ENCODE measurements around the gene SMCO1. TPM values are rescaled to one million over a fixed set of nuclear protein-coding genes. Genes with fewer than 3 reads are reported as not detected.

The SMCO1 gene
- total and polyA plus RNA-seq, 2 experiments from 2014 or later = not detected

DNA sequence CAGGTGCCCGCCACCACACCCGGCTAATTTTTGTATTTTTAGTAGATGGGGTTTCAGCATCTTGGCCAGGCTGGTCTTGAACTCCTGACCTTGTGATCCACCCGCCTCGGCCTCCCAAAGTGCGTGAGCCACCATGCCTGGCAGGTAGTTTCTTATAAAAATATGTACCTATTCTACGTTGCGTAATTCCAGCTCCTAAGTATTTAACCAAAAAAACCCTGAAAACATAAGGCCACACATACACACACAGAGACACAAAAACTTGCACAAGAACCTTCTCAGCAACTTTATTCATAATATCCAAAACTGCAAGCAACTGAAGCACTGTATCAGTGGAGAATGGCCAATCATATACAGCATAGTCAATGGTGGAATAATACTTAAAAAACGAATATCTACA, 16.8 kb downstream of the SMCO1 start:
- H2AFZ ChIP-seq = no peak overlapping the region
- H3K79me2 ChIP-seq = peaks cover 91% of the 10 kb centered on the region
- H3K9me3 ChIP-seq (ENCODE audit: low read depth) = no peaks in the 10 kb centered on the region
- H3K4me1 ChIP-seq (ENCODE audit: insufficient read depth) = no peaks in the 10 kb centered on the region
- TF ChIP-seq EZH2phosphoT487 (IDR thresholded peaks at IDR 0.05; ENCODE audit: low read depth, severe bottlenecking, unreplicated experiment) (no peak), EZH2 (IDR thresholded peaks at IDR 0.05; ENCODE audit: borderline replicate concordance) (no peak)
- TF ChIP-seq, protein P1, sequence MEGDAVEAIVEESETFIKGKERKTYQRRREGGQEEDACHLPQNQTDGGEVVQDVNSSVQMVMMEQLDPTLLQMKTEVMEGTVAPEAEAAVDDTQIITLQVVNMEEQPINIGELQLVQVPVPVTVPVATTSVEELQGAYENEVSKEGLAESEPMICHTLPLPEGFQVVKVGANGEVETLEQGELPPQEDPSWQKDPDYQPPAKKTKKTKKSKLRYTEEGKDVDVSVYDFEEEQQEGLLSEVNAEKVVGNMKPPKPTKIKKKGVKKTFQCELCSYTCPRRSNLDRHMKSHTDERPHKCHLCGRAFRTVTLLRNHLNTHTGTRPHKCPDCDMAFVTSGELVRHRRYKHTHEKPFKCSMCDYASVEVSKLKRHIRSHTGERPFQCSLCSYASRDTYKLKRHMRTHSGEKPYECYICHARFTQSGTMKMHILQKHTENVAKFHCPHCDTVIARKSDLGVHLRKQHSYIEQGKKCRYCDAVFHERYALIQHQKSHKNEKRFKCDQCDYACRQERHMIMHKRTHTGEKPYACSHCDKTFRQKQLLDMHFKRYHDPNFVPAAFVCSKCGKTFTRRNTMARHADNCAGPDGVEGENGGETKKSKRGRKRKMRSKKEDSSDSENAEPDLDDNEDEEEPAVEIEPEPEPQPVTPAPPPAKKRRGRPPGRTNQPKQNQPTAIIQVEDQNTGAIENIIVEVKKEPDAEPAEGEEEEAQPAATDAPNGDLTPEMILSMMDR (IDR thresholded peaks at IDR 0.05; ENCODE audit: poor library complexity) = no peak
- H3K4me2 ChIP-seq = no peak overlapping the region
- no peaks in the 10 kb centered on the region for H3K9me2 ChIP-seq (replicated peaks; ENCODE audit: insufficient read depth)
- 94% methylated on average over 8 of the region's 8 CpGs for WGBS (ENCODE audit: low lambda C conversion rate, missing lambda C conversion rate)
- H3K36me3 ChIP-seq (replicated peaks; ENCODE audit: insufficient read depth, low read depth) = no peaks in the 10 kb centered on the region
- DNase-seq (ENCODE audit: low spot score) = no peak
- H3K27ac ChIP-seq = no peak overlapping the region
- H3K4me3 ChIP-seq = no peak overlapping the region
- H3K27me3 ChIP-seq = no peaks in the 10 kb centered on the region
- peaks cover 16% of the 10 kb centered on the region for H4K20me1 ChIP-seq (ENCODE audit: insufficient read depth, poor library complexity, severe bottlenecking)

DNA sequence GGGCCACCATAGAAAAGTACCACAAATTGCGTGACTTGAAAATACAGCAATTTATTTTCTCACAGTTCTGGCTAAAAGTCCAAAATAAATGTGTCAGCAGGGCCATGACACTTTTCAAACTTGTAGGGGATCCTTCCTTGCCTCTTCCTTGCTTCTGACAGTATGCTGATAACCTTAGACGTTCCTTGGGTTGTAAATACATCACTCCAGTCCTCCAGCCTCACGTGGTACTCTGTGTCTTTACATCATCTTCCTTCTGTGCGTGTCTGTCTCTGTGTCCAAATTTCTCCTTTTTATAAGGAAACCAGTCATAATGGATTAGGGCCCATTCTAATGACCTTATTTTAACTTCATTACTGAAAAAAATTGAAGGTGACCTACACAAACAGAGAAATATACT, 19.0 kb downstream of the SMCO1 start:
- H2AFZ ChIP-seq = no peak overlapping the region
- H3K27ac ChIP-seq = no peak overlapping the region
- no peak overlapping the region for H3K4me2 ChIP-seq
- H3K4me3 ChIP-seq = no peak overlapping the region
- peaks cover 99% of the 10 kb centered on the region for H3K79me2 ChIP-seq
- DNase-seq (ENCODE audit: low spot score) = no peak
- H3K4me1 ChIP-seq (ENCODE audit: insufficient read depth) = no peaks in the 10 kb centered on the region
- H3K9me3 ChIP-seq (ENCODE audit: low read depth) = no peaks in the 10 kb centered on the region
- no peaks in the 10 kb centered on the region for H3K36me3 ChIP-seq (replicated peaks; ENCODE audit: insufficient read depth, low read depth)
- no peaks in the 10 kb centered on the region for H3K27me3 ChIP-seq
- peaks cover 5% of the 10 kb centered on the region for H4K20me1 ChIP-seq (ENCODE audit: insufficient read depth, poor library complexity, severe bottlenecking)
- no peak for TF ChIP-seq EZH2 (IDR thresholded peaks at IDR 0.05; ENCODE audit: borderline replicate concordance)
- TF ChIP-seq, protein P1 (IDR thresholded peaks at IDR 0.05; ENCODE audit: poor library complexity) = no peak
- TF ChIP-seq EZH2phosphoT487 (IDR thresholded peaks at IDR 0.05; ENCODE audit: low read depth, severe bottlenecking, unreplicated experiment) = no peak
- WGBS (ENCODE audit: low lambda C conversion rate, missing lambda C conversion rate) = 85% methylated on average over 4 of the region's 4 CpGs
- no peaks in the 10 kb centered on the region for H3K9me2 ChIP-seq (replicated peaks; ENCODE audit: insufficient read depth)

DNA sequence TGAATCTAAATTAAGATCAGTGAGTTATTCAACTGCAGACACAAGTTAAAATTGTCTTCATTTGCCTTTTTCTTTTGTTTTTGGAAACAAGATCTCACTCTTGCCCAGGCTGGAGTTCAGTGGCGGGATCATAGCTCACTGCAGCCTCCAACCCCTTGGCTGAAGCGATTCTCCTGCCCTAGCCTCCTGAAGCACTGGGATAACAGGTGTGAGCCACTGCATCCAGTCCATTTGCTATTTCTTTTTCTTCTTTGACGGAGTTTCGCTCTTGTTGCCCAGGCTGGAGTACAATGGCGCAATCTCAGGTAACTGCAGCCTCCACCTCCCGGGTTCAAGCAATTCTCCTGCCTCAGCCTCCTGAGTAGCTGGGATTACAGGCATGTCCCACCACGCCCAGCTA, 21.9 kb downstream of the SMCO1 start:
- no peaks in the 10 kb centered on the region for H4K20me1 ChIP-seq (ENCODE audit: insufficient read depth, poor library complexity, severe bottlenecking)
- TF ChIP-seq EZH2 (IDR thresholded peaks at IDR 0.05; ENCODE audit: borderline replicate concordance) (no peak), EZH2phosphoT487 (IDR thresholded peaks at IDR 0.05; ENCODE audit: low read depth, severe bottlenecking, unreplicated experiment) (no peak)
- TF ChIP-seq, protein P1 (IDR thresholded peaks at IDR 0.05; ENCODE audit: poor library complexity) = no peak
- DNase-seq (ENCODE audit: low spot score) = no peak
- no peaks in the 10 kb centered on the region for H3K9me2 ChIP-seq (replicated peaks; ENCODE audit: insufficient read depth)
- H3K4me3 ChIP-seq = no peak overlapping the region
- no peak overlapping the region for H3K4me2 ChIP-seq
- H3K9me3 ChIP-seq (ENCODE audit: low read depth) = no peaks in the 10 kb centered on the region
- H3K27me3 ChIP-seq = no peaks in the 10 kb centered on the region
- no peak overlapping the region for H2AFZ ChIP-seq
- no peaks in the 10 kb centered on the region for H3K4me1 ChIP-seq (ENCODE audit: insufficient read depth)
- 98% methylated on average over 7 of the region's 7 CpGs for WGBS (ENCODE audit: low lambda C conversion rate, missing lambda C conversion rate)
- H3K36me3 ChIP-seq (replicated peaks; ENCODE audit: insufficient read depth, low read depth) = no peaks in the 10 kb centered on the region
- peaks cover 100% of the 10 kb centered on the region for H3K79me2 ChIP-seq
- H3K27ac ChIP-seq = no peak overlapping the region

DNA sequence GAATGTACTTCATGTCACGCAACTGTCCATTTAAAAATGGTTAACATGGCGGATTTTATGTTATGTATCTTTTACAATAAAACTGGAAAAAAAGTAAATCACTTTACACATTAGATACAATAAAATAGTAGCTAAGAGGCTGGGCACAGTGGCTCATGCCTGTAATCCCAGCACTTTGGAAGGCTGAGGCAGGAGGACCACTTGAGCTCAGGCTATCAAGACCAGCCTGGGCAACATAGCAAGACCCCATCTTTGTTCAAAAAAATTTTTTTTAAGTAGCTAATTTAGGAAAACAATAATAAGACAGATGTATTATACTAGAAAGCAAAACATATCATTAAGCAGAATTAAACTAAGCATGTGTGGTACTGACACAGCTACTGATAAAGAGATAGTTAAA, 23.1 kb downstream of the SMCO1 start:
- H3K27me3 ChIP-seq = no peaks in the 10 kb centered on the region
- no peaks in the 10 kb centered on the region for H3K4me1 ChIP-seq (ENCODE audit: insufficient read depth)
- DNase-seq (ENCODE audit: low spot score) = no peak
- H3K79me2 ChIP-seq = peaks cover 88% of the 10 kb centered on the region
- no peak overlapping the region for H3K27ac ChIP-seq
- no peaks in the 10 kb centered on the region for H4K20me1 ChIP-seq (ENCODE audit: insufficient read depth, poor library complexity, severe bottlenecking)
- no peak overlapping the region for H2AFZ ChIP-seq
- no peak overlapping the region for H3K4me2 ChIP-seq
- TF ChIP-seq, protein P1 (IDR thresholded peaks at IDR 0.05; ENCODE audit: poor library complexity) = no peak
- TF ChIP-seq EZH2 (IDR thresholded peaks at IDR 0.05; ENCODE audit: borderline replicate concordance) = no peak
- TF ChIP-seq EZH2phosphoT487 (IDR thresholded peaks at IDR 0.05; ENCODE audit: low read depth, severe bottlenecking, unreplicated experiment) = no peak
- H3K9me2 ChIP-seq (replicated peaks; ENCODE audit: insufficient read depth) = no peaks in the 10 kb centered on the region
- H3K9me3 ChIP-seq (ENCODE audit: low read depth) = no peaks in the 10 kb centered on the region
- H3K4me3 ChIP-seq = no peak overlapping the region
- WGBS (ENCODE audit: low lambda C conversion rate, missing lambda C conversion rate) = 97% methylated on average over 2 of the region's 2 CpGs
- H3K36me3 ChIP-seq (replicated peaks; ENCODE audit: insufficient read depth, low read depth) = no peaks in the 10 kb centered on the region

All from hepatocyte (in vitro differentiated cells).